ENCODE results near the gene RGL2. TPM values are rescaled to one million over a fixed set of nuclear protein-coding genes. Genes with fewer than 3 reads are reported as not detected.

RGL2 gene
- total RNA-seq, 2 donors from 2014 or later, result 21.5 to 35.0 TPM

GRCh38 chr6:33318426-33319073, 19.8 kb upstream of the RGL2 start:
- DNase-seq (no peak), ATAC-seq (no peak)
- intact Hi-C loops (cut with DNase I, micrococcal nuclease), result no loop called here

DNA sequence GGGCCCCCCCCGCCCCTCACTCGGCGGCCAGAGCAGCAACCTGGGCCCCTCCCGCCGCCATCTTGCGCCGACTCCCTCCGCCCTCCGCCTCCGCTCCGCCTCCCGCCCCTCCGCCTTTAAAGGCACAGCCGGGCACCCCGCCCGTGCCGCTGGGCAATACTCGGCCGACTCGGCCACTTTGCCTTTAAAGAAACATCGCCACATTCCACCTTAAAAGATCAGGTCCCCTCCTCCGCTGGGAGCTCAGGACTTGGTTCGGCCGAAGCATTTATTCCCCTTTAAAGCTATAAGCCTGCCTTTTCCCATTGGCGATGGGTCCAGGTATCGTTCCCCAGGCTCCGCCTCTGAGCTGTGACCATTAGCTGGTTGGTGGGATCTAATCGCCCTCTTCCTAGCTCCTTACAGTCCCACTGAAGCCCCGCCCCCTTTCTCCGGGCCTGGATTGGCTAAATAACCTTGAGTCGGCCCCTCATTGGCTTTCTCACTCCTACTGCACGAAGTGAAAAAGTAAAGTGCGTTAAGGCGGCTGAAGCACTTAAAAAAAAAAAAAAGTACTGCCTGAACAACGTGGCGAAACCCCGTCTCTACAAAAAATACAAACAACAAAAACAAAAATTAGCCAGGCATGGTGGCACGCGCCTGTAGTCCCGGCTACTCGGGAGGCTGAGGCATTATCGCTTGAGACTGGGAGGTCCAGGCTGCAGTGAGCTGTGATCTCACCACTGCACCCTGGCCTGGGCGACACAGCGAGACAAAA, 19.1 kb upstream of the RGL2 start, which contains the start of gene ZBTB22:
ZBTB22 (minus strand) TSS at position 76 of the 757 bp plus-strand sequence. CDS start 828 bp downstream, outside the sequence.
- intact Hi-C loops (cut with DNase I, micrococcal nuclease), result no loop called here
- ATAC-seq (peak; percentile 66), DNase-seq (peak; percentile 100)

GRCh38 chr6:33317419-33317668, 18.6 kb upstream of the RGL2 start:
- DNase-seq, result no peak
- ATAC-seq, result peak; percentile 6
- intact Hi-C loops (cut with DNase I, micrococcal nuclease), result no loop called here

- ATAC-seq (no peak), DNase-seq (peak in 1 of 2 donors; percentile 48)
- intact Hi-C loops (cut with DNase I, micrococcal nuclease), result no loop called here
These were observed 18.1 kb upstream of the RGL2 start for GRCh38 chr6:33316603-33317418.

- no peak for ATAC-seq
- intact Hi-C loops (cut with DNase I, micrococcal nuclease), result no loop called here
- DNase-seq, result no peak
These were observed 17.3 kb upstream of the RGL2 start for GRCh38 chr6:33315793-33316602.

- intact Hi-C loops (cut with DNase I, micrococcal nuclease), result no loop called here
- DNase-seq (peak; percentile 86 to 87), ATAC-seq (peak; percentile 49)
These were observed 16.4 kb upstream of the RGL2 start for GRCh38 chr6:33314943-33315792.

GRCh38 chr6:33314515-33314942, 15.8 kb upstream of the RGL2 start:
- peak; percentile 42 for ATAC-seq
- intact Hi-C loops (cut with DNase I, micrococcal nuclease), result no loop called here
- peak; percentile 70 to 85 for DNase-seq

DNA sequence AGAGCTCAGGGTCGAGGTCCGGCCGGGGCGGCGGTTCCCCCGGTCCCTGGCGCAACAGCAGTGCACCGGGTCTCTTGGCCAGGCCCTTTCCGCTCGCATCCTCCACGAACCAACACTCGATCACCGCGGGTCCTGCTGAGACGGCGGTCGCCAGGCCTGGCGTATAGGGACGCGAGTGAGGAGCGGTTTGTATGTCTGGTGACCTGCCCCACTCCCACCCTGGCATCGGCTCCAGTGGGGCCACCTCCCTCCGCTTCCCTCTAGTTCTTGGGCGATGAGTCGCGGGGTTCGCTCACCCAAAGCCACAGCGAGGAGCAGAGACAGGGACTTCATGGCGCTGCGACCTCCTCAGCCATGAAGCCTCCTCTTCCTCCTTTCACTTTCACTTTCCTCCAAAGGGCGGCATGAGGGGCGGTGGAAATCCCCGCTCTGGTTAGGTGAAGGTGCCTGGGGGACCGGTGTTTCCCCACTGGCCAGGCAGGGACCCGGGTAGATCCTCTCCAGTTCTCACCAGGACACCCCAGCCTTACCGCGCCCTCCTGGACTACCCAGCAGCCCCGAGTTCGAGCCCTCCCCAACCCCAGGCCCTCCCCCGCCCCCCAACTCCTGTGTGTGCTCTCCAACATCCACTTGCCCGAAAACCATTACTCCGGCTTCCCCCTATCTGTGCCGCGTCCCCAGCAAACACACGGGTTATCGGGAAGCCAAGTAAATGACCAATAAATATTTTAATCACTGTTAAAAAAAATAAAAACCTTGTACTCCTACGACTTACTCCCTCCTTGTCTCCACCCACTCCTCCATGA, 15.2 kb upstream of the RGL2 start, which contains the start of gene TAPBP:
TAPBP (minus strand) TSS at position 370 of the 806 bp plus-strand sequence; CDS start at position 333, 37 bp downstream.
- peak; percentile 36 for ATAC-seq
- peak; percentile 75 for DNase-seq
- intact Hi-C loops (cut with DNase I, micrococcal nuclease), result no loop called here

- peak; percentile 9 for ATAC-seq
- intact Hi-C loops (cut with DNase I, micrococcal nuclease), result no loop called here
These were observed 14.5 kb upstream of the RGL2 start for GRCh38 chr6:33313105-33313708.

GRCh38 chr6:33312361-33313104, 13.8 kb upstream of the RGL2 start:
- peak; percentile 87 to 93 for DNase-seq
- intact Hi-C loops (cut with DNase I, micrococcal nuclease), result no loop called here

More at GRCh38 chr6:33313105-33313708, 14.5 kb upstream of the RGL2 start:
- DNase-seq, result peak in 1 of 2 donors; percentile 70

DNA sequence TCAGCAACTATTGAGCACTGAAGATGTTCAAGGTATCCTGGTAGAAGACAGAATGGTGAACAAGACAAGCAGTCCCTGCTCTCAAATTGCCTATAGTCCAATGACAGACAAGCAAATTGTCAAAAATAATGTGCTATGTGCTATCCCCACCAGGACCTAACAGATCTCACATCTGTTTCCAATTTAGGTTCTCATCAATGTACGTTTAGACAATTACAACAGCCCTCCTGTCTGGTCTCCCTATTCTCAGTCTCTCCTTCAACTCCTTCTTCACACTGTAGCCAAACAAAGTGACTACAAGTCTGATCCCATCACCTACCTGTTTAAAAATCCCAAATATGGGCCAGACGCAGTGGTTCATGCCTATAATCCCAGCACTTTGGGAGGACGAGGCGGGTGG, 7.6 kb upstream of the RGL2 start:
- DNase-seq (no peak), ATAC-seq (no peak)
- intact Hi-C loops (cut with DNase I, micrococcal nuclease), result no loop called here

More at GRCh38 chr6:33312361-33313104, 13.8 kb upstream of the RGL2 start:
- ATAC-seq, result peak; percentile 58

DNA sequence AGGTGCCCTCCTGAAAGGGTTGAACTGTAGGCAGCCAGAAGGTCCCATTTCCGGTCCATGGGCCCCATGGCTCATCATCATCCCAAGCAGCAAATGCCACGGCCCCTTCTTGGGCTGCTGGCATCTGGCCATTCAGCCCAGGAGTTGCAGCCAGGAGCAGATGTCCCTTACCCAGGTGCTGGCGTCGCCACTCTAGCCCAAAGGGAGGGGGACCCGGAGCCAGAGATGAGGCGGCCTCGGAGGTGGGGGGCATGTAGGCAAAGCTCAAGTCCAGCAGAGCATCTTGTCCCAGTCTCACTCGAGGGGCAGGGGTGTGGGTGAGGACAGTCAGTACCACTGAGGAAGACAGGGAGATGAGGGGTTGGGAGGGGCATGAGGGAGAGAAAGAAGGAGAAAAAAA, 6.3 kb upstream of the RGL2 start:
- DNase-seq (no peak), ATAC-seq (no peak)
- intact Hi-C loops (cut with DNase I, micrococcal nuclease), result no loop called here

- DNase-seq (no peak), ATAC-seq (no peak)
- intact Hi-C loops (cut with DNase I, micrococcal nuclease), result no loop called here
These were observed 5.5 kb upstream of the RGL2 start for GRCh38 chr6:33304216-33304615.

DNA sequence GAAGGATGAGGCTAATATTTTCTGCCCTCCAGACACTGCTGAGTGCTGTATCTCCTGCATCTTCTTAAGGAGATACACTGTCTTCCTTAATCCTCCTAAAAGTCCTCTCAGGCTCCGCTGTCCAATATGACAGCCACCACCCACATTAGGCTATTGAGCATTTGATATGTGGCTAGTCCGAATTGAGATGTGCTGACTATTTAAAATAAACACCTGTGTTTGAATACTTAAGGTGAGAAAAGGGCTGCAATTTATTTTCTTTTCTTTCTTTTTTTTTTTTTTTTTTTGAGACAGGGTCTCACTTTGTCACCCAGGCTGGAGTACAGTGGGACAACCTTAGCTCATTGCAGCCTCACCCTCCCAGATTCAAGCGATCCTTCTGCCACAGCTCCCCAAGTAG, 3.1 kb upstream of the RGL2 start:
- intact Hi-C loops (cut with DNase I, micrococcal nuclease), result no loop called here
- DNase-seq, result no peak
- no peak for ATAC-seq

DNA sequence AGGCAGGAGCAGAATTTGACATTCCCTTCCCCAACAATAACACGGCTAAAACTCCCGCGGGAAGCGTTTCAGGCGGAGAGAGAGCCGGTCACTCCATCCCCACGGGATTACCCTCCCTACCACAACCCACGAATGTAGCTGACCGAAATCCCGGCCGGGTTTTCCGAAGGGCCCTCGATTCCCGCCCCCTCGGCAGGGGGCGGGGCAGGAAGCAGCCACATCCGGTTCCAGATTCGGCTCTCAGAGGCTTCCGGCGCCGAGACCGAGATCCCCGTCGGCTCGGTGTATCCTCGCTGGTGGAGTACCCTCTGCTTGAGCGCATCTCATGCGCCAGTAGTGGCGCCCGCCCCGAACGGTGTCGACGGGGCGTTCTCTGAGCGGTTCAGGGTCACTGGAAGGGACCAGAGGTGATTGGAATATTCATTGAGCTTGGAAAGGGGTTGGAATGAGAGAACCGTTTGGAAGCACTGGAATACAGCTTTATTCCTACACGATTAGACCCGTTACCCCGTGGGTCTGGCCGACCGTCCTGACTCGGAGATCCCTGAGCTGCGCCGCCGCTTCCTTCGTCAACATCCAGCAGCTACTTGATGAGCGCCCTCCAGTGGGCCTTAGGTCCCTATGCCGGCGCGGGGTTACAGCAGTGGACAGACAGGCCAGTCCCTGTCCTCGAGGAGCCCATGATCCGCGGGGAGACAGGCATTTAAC, 649 bp upstream of the RGL2 start:
- DNase-seq (peak; percentile 90 to 94), ATAC-seq (peak; percentile 79)
- intact Hi-C loops (cut with DNase I, micrococcal nuclease), result no loop called here
